Measurements from ENCODE around the gene NRXN2.

NRXN2 gene

GRCh38 chr11:64743591-64744543, 20.9 kb upstream of the NRXN2 start, which contains the start of gene RASGRP2:
TSS of gene RASGRP2 (minus strand) at chr11:64744142. CDS start at chr11:64742866, 1,276 bp downstream.
- Histone ChIP-seq H3K9me3 (no peaks in the 10 kb centered on the region), H3K4me3 (peak within 1 kb of the TSS; percentile 36), H3K36me3 (replicated peaks) (no peaks in the 10 kb centered on the region), H3K4me1 (peaks cover 14% of the 10 kb centered on the region; the same call in 1 of the 2 replicates), H3K27me3 (ENCODE audit: low read depth) (peaks cover 4% of the 10 kb centered on the region; the same call in 1 of the 2 replicates)
- in situ Hi-C loops (cut with MboI; ENCODE audit: low sequenced_read_pairs): no loop called here
- peak in 1 of 2 experiments; percentile 87 for DNase-seq (ENCODE audit: low spot score in 2 of 2)

DNA sequence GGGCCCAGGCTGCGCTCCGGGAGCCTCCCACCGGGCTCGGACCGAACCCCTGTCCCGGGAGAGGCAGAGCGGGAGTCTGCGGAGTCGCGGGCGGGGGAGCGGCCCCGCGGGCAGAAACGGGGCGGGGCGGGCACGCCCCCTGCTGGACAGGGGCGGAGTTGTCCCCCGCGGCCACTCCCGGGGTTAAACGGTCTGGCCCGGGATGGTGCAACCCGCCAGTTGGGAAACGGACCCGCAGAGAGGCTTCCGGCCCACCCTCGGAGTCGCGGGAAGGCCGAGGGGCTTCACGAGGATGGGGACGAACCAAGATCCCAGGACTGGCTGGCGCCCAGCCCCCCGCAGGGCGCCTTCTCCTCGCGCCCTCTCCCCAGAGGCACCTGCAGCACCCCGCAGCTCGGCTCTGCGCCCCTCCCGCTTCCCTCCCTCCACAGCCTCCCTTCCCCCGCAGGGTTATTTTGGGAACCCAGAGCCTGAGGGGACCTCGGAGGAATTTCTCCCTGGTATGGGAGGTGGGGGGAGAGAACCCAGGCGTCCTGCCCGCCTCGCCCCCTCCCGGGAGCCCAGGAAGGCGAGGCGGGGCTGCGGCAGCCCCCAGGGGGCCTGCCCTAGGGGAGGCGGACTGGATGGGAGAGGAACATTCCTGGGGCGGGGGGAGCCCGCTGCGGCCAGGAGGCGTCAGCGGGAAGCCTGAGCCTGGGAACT, 20.0 kb upstream of the NRXN2 start:
- Histone ChIP-seq H3K27me3 (ENCODE audit: low read depth) (peaks cover 4% of the 10 kb centered on the region; the same call in 1 of the 2 replicates), H3K4me3 (peak overlapping the region; percentile 36), H3K4me1 (peaks cover 14% of the 10 kb centered on the region; the same call in 1 of the 2 replicates), H3K36me3 (replicated peaks) (no peaks in the 10 kb centered on the region), H3K9me3 (no peaks in the 10 kb centered on the region; the same call in 1 of the 2 replicates)
- DNase-seq (ENCODE audit: low spot score in 2 of 2): peak in 1 of 2 experiments; percentile 79
- in situ Hi-C loops (cut with MboI; ENCODE audit: low sequenced_read_pairs): no loop called here

- peak in 1 of 2 experiments; percentile 34 for DNase-seq (ENCODE audit: low spot score in 2 of 2)
- H3K4me1 ChIP-seq: peaks cover 14% of the 10 kb centered on the region; the same call in 1 of the 2 replicates
- no peaks in the 10 kb centered on the region for H3K36me3 ChIP-seq (replicated peaks)
- in situ Hi-C loops (cut with MboI; ENCODE audit: low sequenced_read_pairs): no loop called here
- H3K27me3 ChIP-seq (ENCODE audit: low read depth): peaks cover 4% of the 10 kb centered on the region; the same call in 1 of the 2 replicates
- H3K9me3 ChIP-seq: no peaks in the 10 kb centered on the region; the same call in 1 of the 2 replicates
- H3K4me3 ChIP-seq: peak overlapping the region; percentile 36
These were observed 19.3 kb upstream of the NRXN2 start for GRCh38 chr11:64742087-64742888.

GRCh38 chr11:64741375-64742086, 18.5 kb upstream of the NRXN2 start:
- in situ Hi-C loops (cut with MboI; ENCODE audit: low sequenced_read_pairs): no loop called here
- H3K36me3 ChIP-seq (replicated peaks): no peaks in the 10 kb centered on the region
- H3K4me1 ChIP-seq: peaks cover 14% of the 10 kb centered on the region; the same call in 1 of the 2 replicates
- peaks cover 4% of the 10 kb centered on the region; the same call in 1 of the 2 replicates for H3K27me3 ChIP-seq (ENCODE audit: low read depth)
- peak in 1 of 2 experiments; percentile 32 for DNase-seq (ENCODE audit: low spot score in 2 of 2)
- H3K4me3 ChIP-seq: no peak overlapping the region
- H3K9me3 ChIP-seq: no peaks in the 10 kb centered on the region; the same call in 1 of the 2 replicates

DNA sequence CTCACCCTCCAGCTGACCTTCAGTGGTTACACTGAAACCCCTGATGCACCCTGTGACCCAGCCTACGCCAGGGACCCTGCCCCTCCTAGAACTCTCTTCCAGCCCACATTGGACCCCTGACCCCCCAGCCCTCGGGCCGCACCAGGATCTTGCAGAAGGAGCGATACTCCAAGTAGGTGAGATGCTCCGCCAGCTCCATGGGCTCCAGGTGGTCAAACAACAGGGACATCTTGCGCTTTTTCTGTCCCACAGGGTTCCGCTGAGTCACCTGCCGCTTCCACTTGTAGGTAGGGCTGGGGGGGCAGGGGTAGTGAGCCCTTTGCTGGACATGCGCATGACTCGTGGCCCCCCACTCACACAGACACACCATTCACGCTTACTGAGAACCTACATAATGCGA, 16.9 kb upstream of the NRXN2 start:
- in situ Hi-C loops (cut with MboI; ENCODE audit: low sequenced_read_pairs): no loop called here
- no peak overlapping the region for H3K4me3 ChIP-seq
- H3K27me3 ChIP-seq (ENCODE audit: low read depth): peaks cover 4% of the 10 kb centered on the region; the same call in 1 of the 2 replicates
- H3K4me1 ChIP-seq: peaks cover 14% of the 10 kb centered on the region; the same call in 1 of the 2 replicates
- H3K9me3 ChIP-seq: no peaks in the 10 kb centered on the region; the same call in 1 of the 2 replicates
- H3K36me3 ChIP-seq (replicated peaks): no peaks in the 10 kb centered on the region
- DNase-seq (ENCODE audit: low spot score in 2 of 2): no peak

GRCh38 chr11:64736654-64737053, 13.7 kb upstream of the NRXN2 start:
- in situ Hi-C loops (cut with MboI; ENCODE audit: low sequenced_read_pairs): no loop called here
- no peaks in the 10 kb centered on the region; the same call in 1 of the 2 replicates for H3K9me3 ChIP-seq
- no peak overlapping the region for H3K4me3 ChIP-seq
- H3K27me3 ChIP-seq (ENCODE audit: low read depth): no peaks in the 10 kb centered on the region
- no peaks in the 10 kb centered on the region for H3K36me3 ChIP-seq (replicated peaks)
- H3K4me1 ChIP-seq: no peaks in the 10 kb centered on the region
- no peak for DNase-seq (ENCODE audit: low spot score in 2 of 2)

DNA sequence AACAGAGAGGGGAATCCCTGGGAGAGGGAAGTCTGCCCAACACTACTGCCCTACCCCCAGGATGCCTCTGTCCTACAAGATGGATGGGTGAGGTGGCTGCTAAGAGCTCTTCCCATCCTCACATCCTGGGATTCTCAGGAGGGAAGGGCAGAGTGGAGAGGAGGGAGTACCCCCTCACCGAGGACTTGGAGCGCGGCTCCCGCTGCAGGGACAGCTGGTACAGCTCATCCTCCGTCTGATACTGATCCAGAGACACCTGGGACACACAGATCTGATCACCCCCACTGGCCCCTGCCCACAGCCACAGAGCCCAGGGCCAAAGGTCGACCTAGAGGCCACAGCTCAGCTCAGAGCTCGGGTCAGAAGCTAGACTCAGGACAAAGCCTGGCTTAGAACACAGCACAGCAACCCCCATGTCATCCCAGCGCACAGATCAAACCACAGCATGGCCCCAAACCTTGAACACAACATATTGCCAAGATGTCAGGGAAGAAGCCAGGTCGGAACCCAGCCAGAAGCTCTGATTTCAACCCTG, 12.8 kb upstream of the NRXN2 start:
- no peaks in the 10 kb centered on the region for H3K27me3 ChIP-seq (ENCODE audit: low read depth)
- no peaks in the 10 kb centered on the region for H3K36me3 ChIP-seq (replicated peaks)
- in situ Hi-C loops (cut with MboI; ENCODE audit: low sequenced_read_pairs): no loop called here
- DNase-seq (ENCODE audit: low spot score in 2 of 2): no peak
- peaks cover 3% of the 10 kb centered on the region; the same call in 1 of the 2 replicates for H3K4me1 ChIP-seq
- no peaks in the 10 kb centered on the region; the same call in 1 of the 2 replicates for H3K9me3 ChIP-seq
- H3K4me3 ChIP-seq: no peak overlapping the region

DNA sequence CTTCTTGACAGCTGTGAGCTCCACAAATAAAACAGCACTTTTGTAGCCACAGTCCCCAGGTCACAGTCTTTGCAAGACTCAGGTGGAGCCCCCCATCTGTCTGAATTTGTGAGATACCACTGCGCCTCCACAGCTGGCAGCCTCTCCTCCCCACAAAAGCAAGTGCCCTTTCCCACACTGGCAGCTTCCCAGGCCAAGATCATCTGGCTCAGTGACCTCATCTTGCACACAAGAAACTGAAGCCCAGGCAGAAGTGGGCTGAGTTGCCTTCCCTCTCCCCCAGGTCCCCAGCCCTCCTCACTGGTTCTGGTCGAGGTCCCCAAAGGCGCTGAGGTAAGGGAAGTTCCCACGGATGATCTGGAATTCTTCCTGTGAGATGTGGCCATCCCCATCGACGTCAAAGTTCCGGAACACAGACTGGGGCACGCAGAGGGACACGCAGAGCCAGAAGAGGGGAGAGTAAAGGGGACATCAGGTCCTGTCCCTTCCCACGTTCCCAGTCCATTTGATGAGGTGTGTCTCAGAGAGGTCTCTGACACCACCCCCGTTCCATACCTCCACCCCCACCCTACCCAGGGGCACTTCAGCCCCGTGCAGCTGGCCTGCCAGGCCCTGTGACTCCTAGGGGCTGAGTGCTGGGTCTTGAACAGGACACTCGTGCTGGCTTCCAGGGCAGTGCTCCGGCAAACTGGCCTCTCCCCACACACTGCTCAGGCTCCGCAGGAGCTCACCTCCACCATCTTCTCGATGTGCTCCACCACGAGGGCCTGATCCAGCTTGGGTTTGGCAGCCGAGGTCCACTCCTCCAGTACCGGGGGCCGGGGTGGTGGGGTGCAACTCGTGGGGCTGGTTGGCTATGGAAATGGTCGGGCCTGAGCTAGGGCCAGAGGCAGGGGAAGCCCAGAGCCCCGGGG, 12.1 kb upstream of the NRXN2 start:
- H3K9me3 ChIP-seq: no peaks in the 10 kb centered on the region; the same call in 1 of the 2 replicates
- H3K4me3 ChIP-seq: no peak overlapping the region
- in situ Hi-C loops (cut with MboI; ENCODE audit: low sequenced_read_pairs): no loop called here
- H3K27me3 ChIP-seq (ENCODE audit: low read depth): no peaks in the 10 kb centered on the region
- DNase-seq (ENCODE audit: low spot score in 2 of 2): no peak
- no peaks in the 10 kb centered on the region for H3K36me3 ChIP-seq (replicated peaks)
- H3K4me1 ChIP-seq: peaks cover 3% of the 10 kb centered on the region; the same call in 1 of the 2 replicates

DNA sequence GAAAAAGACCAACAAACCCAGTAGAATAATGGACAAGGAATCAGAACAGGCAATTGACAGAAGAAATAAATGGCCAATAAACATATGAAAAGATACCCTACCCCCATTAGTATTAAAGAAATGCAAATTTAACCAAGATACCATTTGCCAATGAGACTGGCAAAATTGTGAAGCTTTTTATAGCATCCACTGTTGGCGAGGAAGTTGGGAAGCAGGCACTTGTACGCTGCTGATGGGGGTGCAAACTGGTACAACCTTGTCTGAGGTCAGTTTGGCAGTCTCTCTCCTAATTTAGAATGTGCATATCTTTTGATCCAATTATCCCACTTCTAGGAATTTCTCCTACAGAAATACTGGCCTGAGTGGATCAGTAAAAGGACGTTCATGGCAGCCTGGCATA, 8.6 kb upstream of the NRXN2 start:
- no peaks in the 10 kb centered on the region for H3K9me3 ChIP-seq
- DNase-seq (ENCODE audit: low spot score in 2 of 2): no peak
- in situ Hi-C loops (cut with MboI; ENCODE audit: low sequenced_read_pairs): no loop called here
- peaks cover 3% of the 10 kb centered on the region; the same call in 1 of the 2 replicates for H3K4me1 ChIP-seq
- H3K27me3 ChIP-seq (ENCODE audit: low read depth): no peaks in the 10 kb centered on the region
- no peaks in the 10 kb centered on the region for H3K36me3 ChIP-seq (replicated peaks)
- no peak overlapping the region for H3K4me3 ChIP-seq

DNA sequence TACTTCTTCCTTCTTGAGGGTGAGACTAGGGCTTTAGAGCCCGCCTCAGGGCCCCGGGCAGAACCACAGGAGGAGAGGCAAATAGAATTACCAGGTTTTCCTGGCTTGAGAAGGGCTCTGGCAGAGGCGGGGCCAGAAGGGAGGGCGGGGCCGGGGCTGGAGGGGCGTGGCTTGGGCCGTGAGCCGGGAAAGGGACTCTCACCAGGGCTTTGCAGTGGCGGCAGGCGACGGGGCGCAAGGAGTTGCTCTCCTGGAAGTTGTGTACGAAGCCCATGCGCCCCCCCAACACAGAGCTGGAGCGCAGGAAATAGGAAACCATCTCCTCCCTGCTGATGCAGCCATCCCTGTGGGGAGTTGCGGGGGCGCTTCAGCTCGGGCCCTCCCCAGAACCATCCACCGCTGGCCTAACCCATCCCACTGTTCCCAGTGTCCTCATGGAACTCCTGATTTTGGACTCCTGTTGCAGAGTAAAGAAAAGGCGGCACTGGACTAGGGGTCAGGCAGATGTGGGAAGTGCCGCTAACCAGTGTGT, 6.9 kb upstream of the NRXN2 start:
- no peaks in the 10 kb centered on the region for H3K36me3 ChIP-seq (replicated peaks)
- no peaks in the 10 kb centered on the region for H3K27me3 ChIP-seq (ENCODE audit: low read depth)
- H3K9me3 ChIP-seq: no peaks in the 10 kb centered on the region
- in situ Hi-C loops (cut with MboI; ENCODE audit: low sequenced_read_pairs): no loop called here
- H3K4me3 ChIP-seq: no peak overlapping the region
- peak in 1 of 2 experiments; percentile 77 for DNase-seq (ENCODE audit: low spot score in 2 of 2)
- H3K4me1 ChIP-seq: peaks cover 3% of the 10 kb centered on the region; the same call in 1 of the 2 replicates

DNA sequence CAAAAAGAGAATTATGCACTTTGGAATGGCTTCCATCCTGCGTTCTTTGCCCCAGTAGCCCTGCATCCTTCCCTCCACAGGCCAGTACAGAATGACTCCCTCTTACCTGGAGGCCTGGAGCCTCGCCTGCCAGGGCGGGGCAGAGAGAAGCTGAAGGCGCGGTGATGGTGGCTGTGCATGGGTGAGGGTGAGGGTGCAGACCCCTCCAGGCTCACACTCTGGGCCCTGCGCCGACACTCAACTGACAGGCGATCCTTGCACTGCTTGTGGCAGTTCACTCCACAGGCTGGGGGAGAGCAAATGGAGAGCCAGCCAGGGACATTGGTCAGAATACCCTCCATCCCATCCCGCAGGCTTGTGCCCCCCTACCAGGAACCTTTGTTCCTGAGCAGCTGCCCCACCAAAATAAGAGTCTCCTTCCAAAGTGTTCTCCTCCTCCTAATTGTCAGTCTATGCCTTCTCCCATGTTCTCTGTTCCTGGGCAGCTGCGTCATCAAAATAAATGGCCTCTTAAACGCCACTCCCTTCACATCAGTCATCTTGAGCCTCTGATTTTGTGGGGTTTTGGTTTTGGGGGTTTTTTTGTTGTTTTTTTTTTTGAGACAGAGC, 5.9 kb upstream of the NRXN2 start:
- Histone ChIP-seq H3K4me1 (peaks cover 3% of the 10 kb centered on the region; the same call in 1 of the 2 replicates), H3K9me3 (no peaks in the 10 kb centered on the region), H3K4me3 (no peak overlapping the region), H3K27me3 (ENCODE audit: low read depth) (no peaks in the 10 kb centered on the region), H3K36me3 (replicated peaks) (no peaks in the 10 kb centered on the region)
- in situ Hi-C loops (cut with MboI; ENCODE audit: low sequenced_read_pairs): no loop called here
- no peak for DNase-seq (ENCODE audit: low spot score in 2 of 2)

Measured in HAP-1 (cell line).